DND-41 (cell line): ENCODE data around the gene C7orf33.

Experiments used
- ATAC-seq: fragments of 200-7000 bp; cut with Tn5 transposase; 3 replicates; pipeline ENCODE4 v1.9.1; 2021; ENCODE audit warnings: low read depth; ENCODE audit not compliant: insufficient read depth
- DNase-seq: peaks from one replicate; pipeline ENCODE4 v3.0.0-alpha.2; 2020
- H2AFZ ChIP-seq: 2 replicates; pipeline ENCODE4 v1.6.0; 2012; ENCODE audit warnings: low read depth, low read length
- H3K27ac ChIP-seq: 2 replicates; pipeline ENCODE4 v1.5.1; 2012; ENCODE audit warnings: low read length, inconsistent platforms
- H3K27me3 ChIP-seq: fragments of 200-600 bp; sonication (generic); 2 replicates; pipeline ENCODE4 v1.6.0; 2012; ENCODE audit warnings: low read length, mild to moderate bottlenecking, inconsistent platforms; ENCODE audit not compliant: insufficient read depth, poor library complexity
- H3K36me3 ChIP-seq: 2 replicates; pipeline ENCODE4 v1.5.1; 2012; ENCODE audit warnings: low read length, inconsistent platforms; ENCODE audit not compliant: insufficient read depth
- H3K4me1 ChIP-seq: 2 replicates; pipeline ENCODE4 v1.5.1; 2012; ENCODE audit warnings: mild to moderate bottlenecking, low read length; ENCODE audit not compliant: insufficient read depth
- H3K4me2 ChIP-seq: 2 replicates; pipeline ENCODE4 v1.6.0; 2012; ENCODE audit warnings: mild to moderate bottlenecking, moderate library complexity, low read length, inconsistent platforms; ENCODE audit not compliant: insufficient read depth
- H3K4me3 ChIP-seq, 2 experiments: fragments of 200-600 bp in 1 of 2; shearing (Covaris generic) in 1 of 2; 2 replicates each; pipeline ENCODE4 v1.5.1; 2012 to 2016; ENCODE audit warnings: inconsistent platforms in 2 of 2, low read length in 2 of 2, mild to moderate bottlenecking in 2 of 2, low read depth in 1 of 2, moderate library complexity in 1 of 2
- H3K79me2 ChIP-seq: 2 replicates; pipeline ENCODE4 v1.6.0; 2012; ENCODE audit warnings: low read length, inconsistent platforms; ENCODE audit not compliant: insufficient read depth
- H3K9ac ChIP-seq: 2 replicates; pipeline ENCODE4 v1.6.0; 2012; ENCODE audit warnings: low read depth, mild to moderate bottlenecking, inconsistent platforms, low read length, moderate library complexity
- H3K9me3 ChIP-seq: 2 replicates; pipeline ENCODE4 v1.5.1; 2012; ENCODE audit warnings: low read length, moderate library complexity, mild to moderate bottlenecking, inconsistent platforms; ENCODE audit not compliant: insufficient read depth, severe bottlenecking
- H4K20me1 ChIP-seq: 2 replicates; pipeline ENCODE4 v1.6.0; 2012; ENCODE audit warnings: low read length; ENCODE audit not compliant: insufficient read depth
- CTCF ChIP-seq: IDR thresholded peaks from 2 replicates; pipeline ENCODE4 v1.5.1; 2012; ENCODE audit warnings: borderline replicate concordance, low read length, moderate library complexity, mild to moderate bottlenecking; ENCODE audit not compliant: poor library complexity, severe bottlenecking; ENCODE audit errors: extremely low read depth
- EZH2 ChIP-seq: IDR thresholded peaks from 3 replicates; pipeline ENCODE4 v1.6.1; 2012; ENCODE audit warnings: borderline replicate concordance, low read depth, mild to moderate bottlenecking, moderate library complexity, low read length, inconsistent platforms; ENCODE audit not compliant: severe bottlenecking

C7orf33 gene

GRCh38 chr7:148621563-148621962 is 31.0 kb downstream of the C7orf33 start:
- Histone ChIP-seq H3K9ac (no peak overlapping the region), H3K79me2 (no peaks in the 10 kb centered on the region), H3K27me3 (peaks cover 41% of the 10 kb centered on the region), H3K4me2 (no peak overlapping the region), H3K9me3 (peaks cover 4% of the 10 kb centered on the region), H3K4me3 (no peak overlapping the region), H2AFZ (no peak overlapping the region), H3K36me3 (no peaks in the 10 kb centered on the region), H4K20me1 (no peaks in the 10 kb centered on the region; the same call in 1 of the 2 replicates), H3K4me1 (no peaks in the 10 kb centered on the region), H3K27ac (no peak overlapping the region)
- TF ChIP-seq EZH2: no peak
- TF ChIP-seq CTCF: no peak
- no peak for DNase-seq
- no peak for ATAC-seq

GRCh38 chr7:148622887-148623585 is 32.5 kb downstream of the C7orf33 start:
- H3K27me3 ChIP-seq: peaks cover 48% of the 10 kb centered on the region
- H3K79me2 ChIP-seq: no peaks in the 10 kb centered on the region
- no peak overlapping the region for H2AFZ ChIP-seq
- H3K4me2 ChIP-seq: no peak overlapping the region
- no peaks in the 10 kb centered on the region for H3K9me3 ChIP-seq
- H3K4me1 ChIP-seq: peaks cover 5% of the 10 kb centered on the region
- H3K9ac ChIP-seq: no peak overlapping the region
- no peak overlapping the region for H3K4me3 ChIP-seq
- H3K36me3 ChIP-seq: no peaks in the 10 kb centered on the region
- DNase-seq (no peak), ATAC-seq (no peak)
- H3K27ac ChIP-seq: no peak overlapping the region
- TF ChIP-seq CTCF (no peak), EZH2 (no peak)
- peaks cover 5% of the 10 kb centered on the region; the same call in 1 of the 2 replicates for H4K20me1 ChIP-seq

- H3K27ac ChIP-seq: no peak overlapping the region
- H3K79me2 ChIP-seq: no peaks in the 10 kb centered on the region
- peaks cover 48% of the 10 kb centered on the region for H3K27me3 ChIP-seq
- no peaks in the 10 kb centered on the region for H3K36me3 ChIP-seq
- H3K9ac ChIP-seq: no peak overlapping the region
- no peak overlapping the region for H2AFZ ChIP-seq
- TF ChIP-seq CTCF (no peak), EZH2 (no peak)
- H3K4me1 ChIP-seq: peaks cover 12% of the 10 kb centered on the region
- H3K4me2 ChIP-seq: no peak overlapping the region
- peaks cover 6% of the 10 kb centered on the region for H4K20me1 ChIP-seq
- H3K9me3 ChIP-seq: no peaks in the 10 kb centered on the region
- ATAC-seq: no peak
- DNase-seq: no peak
- H3K4me3 ChIP-seq: no peak overlapping the region
Measured at GRCh38 chr7:148623586-148624282, 33.2 kb downstream of the C7orf33 start.
